Measurements from ENCODE around the gene GOLPH3.
"Not testable (repeated sequence)": the region's sequence is repeated elsewhere in the genome, so short reads cannot be mapped to it uniquely, and the experiment has no call there.

GOLPH3 gene

DNA sequence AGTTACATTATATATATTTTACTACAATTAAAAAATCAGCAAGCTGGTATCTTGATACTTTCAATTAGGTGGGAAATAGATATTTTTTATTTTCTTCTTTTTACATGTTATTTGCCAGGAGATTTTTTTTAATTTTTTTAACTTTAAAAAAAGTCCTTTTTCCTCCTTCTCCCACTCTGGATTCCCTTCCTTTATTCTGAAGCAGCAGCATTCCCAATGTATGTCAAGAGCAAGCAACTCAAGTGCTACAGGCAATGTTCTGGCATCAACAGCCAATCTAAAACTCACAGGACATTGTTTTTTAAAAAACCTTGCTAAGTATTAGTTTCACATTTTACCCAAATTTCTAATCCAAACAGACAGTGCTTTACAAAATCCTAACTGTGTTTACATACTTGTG lies 41.4 kb downstream of the GOLPH3 start:
- DNase-seq = no peak

DNA sequence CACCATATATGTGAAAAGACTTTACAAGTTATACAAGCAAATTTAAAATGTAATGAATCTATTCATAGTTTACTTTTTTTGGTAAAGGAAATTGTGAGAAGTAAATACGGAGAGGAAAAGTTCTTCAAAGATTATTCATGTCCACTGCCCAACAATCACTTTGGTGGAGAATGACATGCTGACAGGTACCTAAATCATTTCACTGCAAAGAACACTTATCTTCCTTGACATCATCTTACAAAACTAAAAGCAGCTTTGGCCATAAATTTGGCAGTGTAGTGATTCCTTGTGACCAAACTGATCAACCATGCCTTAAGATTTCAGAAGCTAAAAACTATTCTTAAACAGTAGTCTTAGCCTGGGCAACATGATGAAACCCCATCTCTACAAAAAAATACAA lies 42.5 kb downstream of the GOLPH3 start:
- no peak for DNase-seq

DNA sequence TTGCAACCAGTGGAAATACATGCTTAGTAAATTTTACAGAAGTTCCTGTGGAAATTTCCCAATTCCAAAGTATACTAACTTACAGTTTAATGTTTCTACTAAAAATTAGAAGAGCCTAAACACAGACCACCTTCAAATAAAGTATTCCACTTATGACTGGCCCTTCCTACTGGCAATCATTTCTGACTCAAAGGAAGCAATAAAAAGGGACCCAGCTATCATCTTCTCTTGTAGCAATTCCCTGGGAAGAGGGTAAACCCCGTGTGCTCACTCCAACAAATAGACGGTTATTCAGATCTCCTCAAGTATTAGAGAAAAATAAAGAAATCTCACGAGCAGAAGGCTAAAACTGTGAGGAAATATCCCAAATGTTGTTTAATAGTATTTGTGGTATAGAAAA lies 43.3 kb downstream of the GOLPH3 start:
- no peak for DNase-seq

GRCh38 chr5:32129074-32129598 lies 45.0 kb downstream of the GOLPH3 start:
- no peak for DNase-seq

- DNase-seq = no peak
Observed at GRCh38 chr5:32127711-32128110, 46.4 kb downstream of the GOLPH3 start.

GRCh38 chr5:32126691-32127090 lies 47.4 kb downstream of the GOLPH3 start:
- no peak for DNase-seq

DNA sequence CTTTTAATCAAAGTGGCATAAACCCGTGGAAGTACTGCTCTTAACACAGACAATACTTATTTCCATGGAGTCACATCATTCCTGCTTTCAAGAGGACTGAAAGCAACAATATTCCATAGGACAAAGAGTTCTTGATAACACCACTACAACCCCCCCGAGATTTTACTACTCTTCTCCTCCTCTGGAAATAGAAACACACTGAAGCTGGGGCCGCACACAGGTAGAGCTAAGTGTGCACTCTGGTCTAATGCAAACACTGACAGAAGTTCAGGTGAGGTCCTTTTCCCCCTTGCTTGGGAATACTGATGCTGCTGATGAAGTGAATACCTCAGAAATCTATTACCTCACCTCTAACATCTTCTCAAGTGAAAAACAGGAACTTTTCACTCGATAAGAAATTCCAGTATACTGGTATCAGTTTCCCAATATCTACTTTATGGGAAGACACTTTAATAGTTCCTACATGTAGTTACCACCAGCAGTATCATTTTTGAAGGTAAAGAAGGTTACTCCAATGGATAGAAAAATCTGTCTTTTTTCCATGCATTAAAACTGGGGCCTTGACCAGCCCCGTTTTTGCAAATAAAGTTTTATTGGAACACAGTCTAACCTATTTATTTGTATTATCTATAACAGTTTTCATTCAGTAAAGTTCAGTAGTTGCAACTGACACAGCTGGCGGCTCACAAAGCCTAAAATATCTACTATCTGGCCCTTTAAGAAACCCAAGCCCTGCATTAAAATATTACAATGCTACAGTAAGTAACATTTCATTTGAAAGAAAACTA lies 50.0 kb downstream of the GOLPH3 start:
- no peak for DNase-seq

DNA sequence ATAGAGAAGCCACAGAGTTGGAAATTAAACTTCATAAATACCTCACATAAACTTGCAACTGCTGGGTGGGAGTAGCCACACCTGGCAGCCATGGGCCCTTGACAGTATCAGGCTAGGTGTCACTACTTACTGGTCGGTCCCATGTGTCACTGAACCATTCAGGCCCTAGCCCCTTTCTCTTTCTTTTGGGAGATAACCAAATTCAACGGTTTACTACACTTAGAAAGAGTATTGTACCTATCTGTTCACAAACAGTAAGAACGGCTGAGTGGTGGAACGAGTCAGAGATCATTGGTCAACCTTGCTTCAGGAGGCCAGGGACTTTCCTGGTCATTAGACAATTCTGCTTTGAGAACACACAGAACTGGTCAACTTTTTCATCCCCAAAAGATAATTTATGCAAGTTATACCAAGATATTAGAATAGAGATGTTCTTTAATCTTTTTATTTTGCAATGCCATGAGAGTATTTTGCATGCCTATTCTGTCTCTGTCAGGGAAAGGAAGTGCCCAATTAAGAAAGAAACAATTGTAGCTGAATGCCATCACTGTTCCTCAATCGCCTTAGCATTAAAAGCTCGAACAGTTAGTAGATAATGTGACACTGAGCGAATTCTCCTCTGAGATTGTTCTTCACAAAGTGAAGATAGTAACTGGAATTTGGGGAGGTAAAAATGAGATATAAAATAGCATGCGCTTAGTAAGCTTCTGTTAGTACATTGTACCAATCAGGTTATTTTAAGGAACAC lies 50.9 kb downstream of the GOLPH3 start:
- no peak for DNase-seq

DNA sequence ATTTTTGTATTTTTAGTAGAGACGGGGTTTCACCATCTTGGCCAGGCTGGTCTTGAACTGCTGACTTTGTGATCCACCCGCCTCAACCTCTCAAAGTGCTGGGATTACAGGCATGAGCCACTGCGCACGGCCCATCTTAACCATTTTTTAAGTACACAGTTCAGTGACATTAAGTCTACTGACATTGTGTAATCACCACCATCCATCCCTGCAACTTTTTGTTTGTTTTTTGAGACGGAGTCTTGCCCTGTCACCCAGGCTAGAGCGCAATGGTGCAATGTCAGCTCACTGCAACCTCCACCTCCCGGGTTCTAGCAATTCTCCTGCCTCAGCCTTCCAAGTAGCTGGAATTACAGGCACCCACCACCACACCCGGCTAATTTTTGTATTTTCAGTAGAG lies 55.2 kb downstream of the GOLPH3 start:
- not testable (repeated sequence) for DNase-seq

GRCh38 chr5:32116574-32117313 lies 57.4 kb downstream of the GOLPH3 start:
- no peak for DNase-seq

GRCh38 chr5:32115985-32116384 lies 58.1 kb downstream of the GOLPH3 start:
- no peak for DNase-seq

GRCh38 chr5:32110111-32110696 lies 63.9 kb downstream of the GOLPH3 start:
- no peak for DNase-seq

GRCh38 chr5:32109236-32109635 lies 64.9 kb downstream of the GOLPH3 start:
- no peak for DNase-seq

DNA sequence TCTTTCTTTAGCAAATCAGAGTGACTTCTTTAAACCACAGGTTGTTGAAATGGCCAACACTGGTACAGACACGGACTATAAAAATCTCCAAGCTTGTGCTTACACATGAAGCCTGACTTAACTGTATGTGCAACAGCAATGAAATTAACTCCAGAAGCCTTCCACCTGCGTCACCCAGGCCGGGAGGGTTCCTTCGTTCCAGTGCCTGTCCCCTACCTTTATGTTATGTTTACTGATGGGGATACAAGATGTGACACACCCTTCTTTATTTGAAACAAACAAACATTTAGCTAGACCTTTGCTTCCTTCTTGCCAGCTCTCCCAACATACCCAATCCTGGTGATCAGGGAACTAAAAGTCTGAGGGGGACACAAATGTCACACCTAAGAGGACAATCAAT lies 66.0 kb downstream of the GOLPH3 start:
- DNase-seq = no peak

DNA sequence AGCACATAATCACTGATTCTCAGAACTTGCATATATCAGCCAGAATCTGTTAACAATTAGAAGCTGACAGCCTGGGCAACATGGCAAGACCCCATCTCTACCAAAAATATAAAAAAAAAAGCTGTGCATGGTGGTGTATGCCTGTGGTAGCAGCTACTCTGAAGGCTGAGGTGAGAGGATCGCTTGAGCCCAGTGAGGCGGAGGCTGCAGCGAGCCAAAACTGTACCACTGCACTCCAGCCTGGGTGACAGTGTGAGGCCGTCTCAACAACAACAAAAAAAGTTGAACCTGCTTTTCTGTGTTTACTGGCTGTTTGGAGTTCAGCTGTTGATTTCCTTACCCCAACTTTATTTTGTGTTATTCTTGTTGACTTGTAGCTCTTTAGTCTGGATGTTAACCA lies 66.8 kb downstream of the GOLPH3 start:
- DNase-seq = no peak

DNA sequence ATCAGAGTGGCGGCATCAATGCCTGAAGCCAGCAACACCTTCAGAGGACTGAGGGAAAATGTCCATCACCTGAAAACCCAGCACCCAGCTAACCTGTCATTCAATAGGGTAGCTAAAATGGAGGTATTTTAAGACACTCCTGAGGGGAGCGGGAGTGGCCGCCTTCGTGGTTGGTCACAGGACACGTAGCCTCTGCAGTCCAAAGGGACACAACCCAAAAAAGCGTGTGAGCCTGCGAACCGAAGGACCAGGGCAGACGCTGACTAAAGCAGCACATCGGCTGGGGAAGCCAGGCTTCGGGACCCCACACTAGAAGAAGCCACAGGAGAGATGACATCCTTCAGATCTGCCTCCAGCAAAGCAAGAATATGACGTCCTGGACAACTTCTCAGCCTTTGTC lies 70.6 kb downstream of the GOLPH3 start:
- DNase-seq = no peak

DNA sequence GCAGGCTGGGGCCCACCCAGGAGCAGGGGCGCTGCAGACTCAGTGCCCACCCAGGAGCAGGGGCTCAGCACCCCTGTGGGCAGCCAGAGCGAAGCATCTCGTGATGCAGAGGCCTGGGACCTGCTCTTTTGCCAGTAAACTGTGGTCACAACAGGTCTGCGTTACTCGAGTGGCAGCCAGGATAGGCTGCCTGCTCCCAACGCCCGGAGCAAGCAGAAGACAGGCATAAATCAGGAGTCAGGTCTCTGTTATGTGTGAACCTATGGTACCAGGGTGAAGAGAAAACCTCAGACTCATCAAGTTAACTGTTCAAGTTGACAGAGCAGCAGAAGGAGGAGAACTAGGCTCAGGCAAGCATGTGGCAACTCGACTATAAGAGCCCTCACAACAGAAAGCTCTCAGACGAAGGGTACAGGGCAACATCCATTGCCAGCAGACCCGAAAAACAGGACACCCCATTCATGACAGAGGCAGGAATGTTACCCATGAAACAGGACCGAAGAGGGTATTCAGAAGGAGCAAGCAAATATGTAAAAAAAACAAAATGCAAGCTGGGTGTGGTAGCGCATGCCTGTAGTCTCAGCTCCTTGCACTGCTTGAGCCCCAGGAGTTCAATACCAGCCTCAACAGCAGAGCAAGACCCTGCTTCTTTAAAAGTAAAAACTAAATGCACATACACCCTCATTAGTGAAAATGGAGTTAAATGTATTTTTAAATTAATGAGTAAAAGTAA lies 71.7 kb downstream of the GOLPH3 start:
- DNase-seq = no peak

GRCh38 chr5:32100691-32101302 lies 73.3 kb downstream of the GOLPH3 start:
- no peak for DNase-seq

GRCh38 chr5:32100230-32100629 lies 73.9 kb downstream of the GOLPH3 start:
- no peak for DNase-seq

DNA sequence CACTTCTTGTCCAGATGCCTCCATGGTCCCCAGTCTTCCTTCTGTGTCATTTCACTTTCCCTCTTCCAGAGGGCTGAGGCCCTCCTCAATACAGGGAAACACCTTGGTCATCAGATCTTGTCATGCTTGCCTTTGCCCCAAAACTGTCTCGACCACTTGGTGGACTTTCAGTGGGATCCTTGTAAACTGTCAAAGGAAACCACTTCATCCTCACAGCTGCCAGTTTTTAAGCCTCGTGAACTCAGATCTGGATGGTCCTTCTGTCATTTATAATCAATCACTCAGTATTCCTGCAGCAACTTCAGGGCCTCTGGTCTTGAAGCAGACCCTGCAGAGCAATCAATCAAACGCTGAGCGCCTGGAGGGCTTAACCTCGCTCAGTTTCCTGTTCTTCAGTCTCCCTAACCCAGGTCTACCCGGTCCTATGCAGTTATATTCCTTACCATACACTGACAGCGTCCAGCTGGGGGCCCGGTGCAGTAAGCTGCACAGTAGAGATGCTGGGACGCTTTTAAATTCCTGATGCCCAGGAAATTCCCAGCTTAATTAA lies 74.6 kb downstream of the GOLPH3 start:
- DNase-seq = no peak

DNA sequence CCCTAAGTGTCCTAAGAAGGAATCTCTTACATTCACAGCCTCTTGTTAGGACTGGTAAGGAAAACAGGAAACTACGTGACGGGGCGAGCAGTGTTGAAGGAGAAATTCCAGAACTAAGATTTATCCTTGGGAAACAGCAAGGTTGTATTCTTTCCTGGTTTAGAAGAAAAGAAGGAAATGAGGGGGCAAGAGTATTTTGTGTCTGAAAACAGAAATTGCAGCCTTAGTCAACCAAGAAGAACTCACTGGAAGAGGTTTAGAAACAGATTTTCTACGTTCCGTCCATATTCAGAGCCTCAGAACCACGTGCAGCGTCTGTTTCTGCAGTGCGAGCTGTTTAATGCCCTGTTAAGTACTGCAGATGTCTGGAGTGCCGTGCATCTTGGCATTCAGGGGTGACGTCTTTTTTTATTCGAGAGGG lies 75.2 kb downstream of the GOLPH3 start:
- no peak for DNase-seq

DNA sequence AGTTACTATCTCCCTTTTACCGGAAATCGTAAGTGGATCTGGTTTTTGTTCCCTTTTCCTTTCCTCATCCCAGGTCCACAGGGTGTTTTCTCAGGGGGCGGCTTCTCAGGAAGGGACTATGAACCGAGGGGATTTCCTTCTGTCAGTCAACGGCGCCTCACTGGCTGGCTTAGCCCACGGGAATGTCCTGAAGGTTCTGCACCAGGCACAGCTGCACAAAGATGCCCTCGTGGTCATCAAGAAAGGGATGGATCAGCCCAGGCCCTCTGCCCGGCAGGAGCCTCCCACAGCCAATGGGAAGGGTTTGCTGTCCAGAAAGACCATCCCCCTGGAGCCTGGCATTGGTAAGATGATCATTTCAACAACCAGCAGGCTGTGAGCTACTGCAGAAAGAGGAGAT lies 75.8 kb downstream of the GOLPH3 start:
- no peak for DNase-seq
